ENCODE data around the gene ANXA3.
A peak's percentile ranks its signal among the peaks of the same experiment; 100 is the strongest.
"Not testable (repeated sequence)": the region's sequence is repeated elsewhere in the genome, so short reads cannot be mapped to it uniquely, and the experiment has no call there.

ANXA3 gene

GRCh38 chr4:78551420-78552351 is at the start of gene ANXA3:
TSS of gene ANXA3 (plus strand) at chr4:78551770. CDS start at chr4:78554474, 2,704 bp downstream.
- DNase-seq (ENCODE audit: low spot score) = peak; percentile 90

DNA sequence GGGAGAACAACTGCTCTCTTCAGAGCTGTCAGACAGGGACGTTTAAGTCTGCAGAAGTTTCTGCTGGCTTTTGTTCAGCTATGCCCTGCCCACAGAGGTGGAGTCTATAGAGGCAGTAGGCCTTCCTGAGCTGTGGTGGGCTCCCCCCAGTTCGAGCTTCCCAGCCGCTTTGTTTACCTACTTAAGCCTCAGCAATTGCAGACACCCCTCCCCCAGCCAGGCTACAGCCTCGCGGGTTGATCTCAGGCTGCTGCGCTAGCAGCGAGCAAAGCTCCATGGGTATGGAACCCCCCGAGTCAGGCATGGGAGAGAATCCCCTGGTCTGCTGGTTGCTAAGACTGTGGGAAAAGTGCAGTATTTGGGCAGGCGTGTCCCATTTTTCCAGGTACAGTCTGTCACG is 45.3 kb upstream of the ANXA3 start:
- not testable (repeated sequence) for DNase-seq (ENCODE audit: low spot score)

DNA sequence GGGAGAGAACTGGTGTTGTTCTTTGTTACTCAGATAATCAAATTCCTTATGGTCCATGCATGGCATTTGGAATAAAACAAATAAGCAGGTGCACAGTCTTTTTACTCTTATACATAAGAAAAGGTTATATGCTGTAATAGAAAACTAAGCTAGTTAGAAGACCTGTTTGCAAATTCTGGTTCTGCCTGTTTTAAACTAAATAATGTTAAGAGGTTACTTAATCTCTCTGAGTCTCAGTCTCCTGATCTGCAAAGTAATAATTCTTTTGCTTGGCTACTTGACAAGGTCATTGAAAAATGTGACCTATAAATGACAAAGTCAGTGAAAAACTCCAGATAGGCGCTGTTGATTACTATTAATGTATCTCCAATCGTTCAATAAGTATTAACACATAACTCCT is 42.5 kb upstream of the ANXA3 start:
- no peak for DNase-seq (ENCODE audit: low spot score)

DNA sequence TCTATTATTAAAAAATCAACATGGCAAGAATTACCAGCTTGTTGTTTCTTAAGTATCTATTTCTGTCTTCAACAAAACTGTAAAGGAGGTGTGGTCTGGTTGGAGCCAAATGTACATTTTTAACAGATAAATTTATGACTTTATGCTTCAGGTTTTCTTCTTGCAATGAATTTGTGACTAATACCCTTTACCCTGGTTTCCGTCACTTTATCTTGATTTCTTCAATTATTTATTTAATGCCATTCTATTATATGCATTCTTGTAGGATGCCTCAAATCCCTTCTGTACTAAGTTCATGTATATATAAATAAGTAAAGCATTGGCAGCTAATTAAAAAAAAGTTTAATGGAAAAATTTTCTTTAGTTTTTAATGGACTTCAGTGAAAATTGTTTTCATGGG is 41.5 kb upstream of the ANXA3 start:
- no peak for DNase-seq (ENCODE audit: low spot score)

DNA sequence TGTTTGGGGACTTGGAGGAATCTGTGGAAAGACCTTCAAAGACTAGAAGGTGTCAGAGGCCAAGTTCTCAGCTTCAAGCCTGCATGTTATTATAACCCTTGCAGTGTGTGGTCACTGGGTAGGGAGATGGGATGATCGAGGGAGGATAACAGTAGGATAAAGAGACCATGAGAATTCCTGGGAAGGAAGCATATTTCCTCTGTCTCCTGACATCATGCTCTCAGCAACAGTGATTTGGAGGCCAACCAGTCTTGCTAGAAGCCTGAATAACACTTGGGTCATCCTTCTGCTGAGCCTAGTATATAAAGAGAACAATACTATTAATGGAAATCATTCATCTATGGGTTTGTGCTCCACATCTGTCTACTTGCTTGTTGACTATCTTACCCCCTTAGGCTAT is 40.9 kb upstream of the ANXA3 start:
- DNase-seq (ENCODE audit: low spot score) = no peak

GRCh38 chr4:78512357-78512920 is 39.1 kb upstream of the ANXA3 start:
- no peak for DNase-seq (ENCODE audit: low spot score)

GRCh38 chr4:78513411-78513975 is 38.1 kb upstream of the ANXA3 start:
- no peak for DNase-seq (ENCODE audit: low spot score)

DNA sequence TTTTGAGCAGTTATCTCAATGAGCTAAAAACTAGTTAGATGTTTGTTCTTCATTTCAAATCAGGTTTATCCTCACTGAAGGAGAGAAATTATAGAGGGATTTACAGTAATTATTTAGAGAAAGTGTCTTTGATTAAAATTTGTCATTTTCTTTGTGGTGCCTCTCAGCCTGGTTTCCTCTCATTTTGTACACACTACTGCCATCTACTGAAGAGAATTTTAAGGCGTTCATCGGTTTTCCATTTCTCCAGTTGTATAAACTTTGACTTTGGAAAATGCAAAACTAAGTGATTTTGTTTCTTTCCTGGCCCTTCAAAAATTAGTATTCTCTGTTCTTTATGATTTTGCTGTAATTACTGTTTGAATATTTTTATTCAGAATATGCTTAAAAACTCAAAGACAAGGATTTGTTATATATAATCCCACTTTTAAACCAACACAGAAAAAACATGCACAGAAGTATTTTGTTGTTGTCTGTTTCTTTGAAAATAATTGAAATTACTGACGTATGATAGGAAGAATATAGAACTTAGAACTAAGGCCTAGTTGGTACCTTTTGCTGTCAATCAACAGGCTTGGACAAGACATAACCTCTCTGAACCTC is 34.4 kb upstream of the ANXA3 start:
- peak; percentile 32 for DNase-seq (ENCODE audit: low spot score)

DNA sequence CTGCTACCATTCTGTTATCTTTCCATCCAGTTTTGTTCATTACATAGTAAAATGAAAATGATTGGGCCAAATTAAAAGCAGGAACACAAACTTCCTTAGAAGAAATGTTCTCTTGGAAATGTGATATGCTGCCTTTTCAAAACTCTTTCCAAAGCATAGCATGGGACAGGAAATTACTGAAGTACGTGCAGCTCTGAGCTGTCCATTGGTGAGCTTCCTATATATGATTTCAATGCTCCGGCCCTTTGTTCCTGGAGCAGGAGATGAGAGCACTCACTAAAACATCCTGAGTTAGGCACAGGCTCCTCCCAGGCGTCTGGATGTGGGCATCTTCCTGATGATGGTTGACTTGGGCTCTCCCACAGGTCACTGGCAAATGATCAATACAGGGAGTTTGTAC is 33.0 kb upstream of the ANXA3 start:
- no peak for DNase-seq (ENCODE audit: low spot score)

- DNase-seq (ENCODE audit: low spot score) = no peak
These were observed 31.6 kb upstream of the ANXA3 start for GRCh38 chr4:78519962-78520361.

GRCh38 chr4:78520808-78521226 is 30.8 kb upstream of the ANXA3 start:
- DNase-seq (ENCODE audit: low spot score) = no peak

- no peak for DNase-seq (ENCODE audit: low spot score)
These were observed 27.6 kb upstream of the ANXA3 start for GRCh38 chr4:78524009-78524408.

DNA sequence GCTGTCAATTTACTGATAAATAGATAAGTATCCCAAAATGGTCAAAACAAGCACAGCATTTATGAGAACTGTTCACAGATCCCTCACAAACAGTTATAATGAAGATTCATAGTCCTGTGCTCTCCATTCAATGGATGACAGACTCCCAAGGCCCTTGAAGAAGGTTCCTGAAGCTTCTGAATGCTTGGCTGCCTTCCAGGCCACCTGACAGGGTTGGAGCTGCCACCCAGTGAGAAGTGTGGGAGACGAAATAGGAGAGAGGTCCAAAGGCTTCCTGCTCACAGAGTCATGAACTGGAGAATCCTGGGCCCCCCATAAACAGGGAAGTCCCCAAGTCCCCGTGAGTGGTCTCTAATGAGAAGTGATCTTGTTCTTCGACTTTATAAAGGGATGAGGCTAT is 26.0 kb upstream of the ANXA3 start:
- DNase-seq (ENCODE audit: low spot score) = no peak

GRCh38 chr4:78527103-78527502 is 24.5 kb upstream of the ANXA3 start:
- DNase-seq (ENCODE audit: low spot score) = no peak

DNA sequence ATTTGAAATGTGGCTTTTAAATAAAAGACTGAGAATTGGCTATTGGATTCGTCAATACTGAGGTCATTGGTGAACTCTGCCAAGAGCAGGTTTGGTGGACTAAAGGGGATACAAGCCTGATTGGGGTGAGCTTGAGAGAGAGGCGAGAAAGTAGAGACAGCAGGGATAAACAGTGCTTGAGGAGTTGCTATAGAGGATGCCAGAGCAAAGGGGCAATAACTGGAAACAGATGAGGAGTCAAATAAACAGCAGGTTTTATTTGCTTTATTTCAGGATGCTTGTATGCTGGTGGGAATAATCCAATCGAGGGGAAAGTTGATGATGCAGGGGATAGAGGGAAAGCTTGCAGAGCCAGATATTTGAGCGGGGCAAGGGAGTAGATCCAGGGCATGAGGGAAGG is 24.0 kb upstream of the ANXA3 start:
- DNase-seq (ENCODE audit: low spot score) = no peak

DNA sequence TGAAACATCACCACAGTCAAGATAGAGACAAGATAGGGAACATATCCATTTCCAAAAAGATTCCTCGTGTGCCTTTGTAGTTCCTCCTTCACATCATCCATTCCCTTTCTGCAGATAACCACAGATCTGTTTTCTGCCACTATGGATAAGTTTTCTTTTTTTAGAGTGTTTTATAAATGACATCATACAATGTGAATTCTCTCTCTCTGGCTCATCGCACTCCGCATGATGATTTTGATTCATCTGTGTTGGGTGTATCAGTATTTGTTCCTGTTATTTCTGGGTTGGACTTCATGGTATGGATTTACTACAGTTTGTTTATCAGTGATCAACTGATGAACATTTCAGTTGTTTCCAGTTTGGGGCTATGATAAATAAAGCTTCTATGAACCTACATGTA is 23.2 kb upstream of the ANXA3 start:
- no peak for DNase-seq (ENCODE audit: low spot score)

DNA sequence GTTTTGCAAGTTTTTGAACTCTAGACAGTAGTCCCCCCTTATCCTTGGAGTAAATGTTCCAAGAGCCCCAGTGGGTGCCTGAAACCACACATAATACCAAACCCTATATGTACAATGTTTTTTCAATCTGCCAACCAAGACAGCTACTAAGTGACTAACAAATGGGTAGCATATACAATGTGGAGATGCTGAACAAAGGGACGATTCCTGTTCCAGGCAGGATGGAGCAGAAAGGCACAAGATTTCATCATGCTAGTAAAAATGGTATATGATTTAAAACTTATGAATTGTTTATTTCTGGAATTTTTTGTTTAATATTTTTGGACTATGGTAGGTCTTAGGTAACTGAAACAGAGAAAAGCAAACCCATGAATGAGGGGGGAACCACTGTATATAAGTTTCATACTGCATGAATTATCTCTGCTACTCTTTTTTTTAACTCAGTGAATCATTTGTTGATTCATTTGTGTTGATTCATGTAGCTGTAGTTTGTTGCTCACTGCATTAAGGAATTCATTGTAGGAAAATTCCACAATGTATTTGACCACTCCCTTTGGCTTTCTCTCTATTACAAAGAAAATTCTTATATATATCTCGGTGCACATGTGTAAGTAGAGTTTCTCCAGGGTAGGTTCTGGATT is 21.9 kb upstream of the ANXA3 start:
- DNase-seq (ENCODE audit: low spot score) = no peak

DNA sequence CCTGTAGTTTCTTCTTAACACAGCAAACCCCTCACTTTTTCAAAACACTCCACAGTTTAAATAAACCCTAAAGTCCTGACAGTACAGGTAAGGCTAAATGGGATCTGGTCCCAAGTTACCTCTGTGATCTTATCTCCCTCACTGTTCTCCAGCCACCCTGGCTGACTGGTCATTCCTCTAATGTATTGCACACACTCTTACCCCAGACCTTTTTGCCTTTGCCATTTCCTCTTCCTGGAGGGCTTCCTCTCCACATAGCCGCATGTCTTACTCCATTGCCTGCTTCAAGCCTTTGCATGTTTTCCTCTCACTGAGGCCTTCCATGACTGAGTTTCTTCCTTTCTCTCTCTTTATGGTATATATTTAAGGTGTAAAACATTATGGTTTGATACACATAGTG is 19.5 kb upstream of the ANXA3 start:
- no peak for DNase-seq (ENCODE audit: low spot score)

- no peak for DNase-seq (ENCODE audit: low spot score)
These were observed 17.7 kb upstream of the ANXA3 start for GRCh38 chr4:78533854-78534253.

GRCh38 chr4:78534286-78534955 is 17.1 kb upstream of the ANXA3 start:
- peak; percentile 19 for DNase-seq (ENCODE audit: low spot score)

- DNase-seq (ENCODE audit: low spot score) = no peak
These were observed 9.2 kb upstream of the ANXA3 start for GRCh38 chr4:78542373-78542772.
